NCI-H2171 (cell line): ENCODE data around the gene APOE.
A peak's percentile ranks its signal among the peaks of the same experiment; 100 is the strongest.
"Not testable (repeated sequence)": the region's sequence is repeated elsewhere in the genome, so short reads cannot be mapped to it uniquely, and the experiment has no call there.

ENCODE experiments used
- DNase-seq: peaks from one replicate; lab custom pipeline; 2025; lab: John Stamatoyannopoulos, UW

Gene APOE

GRCh38 chr19:44905437-44906160 is at the start of gene APOE:
Gene APOE, plus strand, starts transcription at chr19:44905796. Its CDS starts 829 bp downstream, at chr19:44906625.
- DNase-seq: no peak

GRCh38 chr19:44856421-44857083 is 49.0 kb upstream of the APOE start:
- no peak for DNase-seq

- no peak for DNase-seq
These were observed 47.8 kb upstream of the APOE start for GRCh38 chr19:44857837-44858236.

- DNase-seq: not testable (repeated sequence)
These were observed 44.0 kb upstream of the APOE start for GRCh38 chr19:44861576-44861975.

GRCh38 chr19:44863990-44864389 is 41.6 kb upstream of the APOE start:
- no peak for DNase-seq

GRCh38 chr19:44865196-44865767 is 40.3 kb upstream of the APOE start:
- no peak for DNase-seq

GRCh38 chr19:44866664-44867063 is 38.9 kb upstream of the APOE start:
- no peak for DNase-seq

GRCh38 chr19:44867578-44867977 is 38.0 kb upstream of the APOE start:
- no peak for DNase-seq

GRCh38 chr19:44869733-44870470 is 35.7 kb upstream of the APOE start:
- no peak for DNase-seq

- no peak for DNase-seq
These were observed 33.8 kb upstream of the APOE start for GRCh38 chr19:44871809-44872208.

GRCh38 chr19:44872661-44873060 is 32.9 kb upstream of the APOE start:
- DNase-seq: no peak

GRCh38 chr19:44874317-44874716 is 31.3 kb upstream of the APOE start:
- DNase-seq: no peak

- no peak for DNase-seq
These were observed 29.7 kb upstream of the APOE start for GRCh38 chr19:44875666-44876451.

GRCh38 chr19:44876930-44877535 is 28.6 kb upstream of the APOE start:
- DNase-seq: peak; percentile 76

GRCh38 chr19:44878120-44878865 is 27.3 kb upstream of the APOE start:
- no peak for DNase-seq

GRCh38 chr19:44879309-44880065 is 26.1 kb upstream of the APOE start:
- DNase-seq: no peak

GRCh38 chr19:44882063-44882462 is 23.5 kb upstream of the APOE start:
- no peak for DNase-seq

GRCh38 chr19:44882619-44883397 is 22.8 kb upstream of the APOE start:
- DNase-seq: not testable (repeated sequence)

GRCh38 chr19:44883922-44884321 is 21.7 kb upstream of the APOE start:
- DNase-seq: no peak
